Hepatocyte (in vitro differentiated cells): ENCODE measurements around the gene DBX1. TPM values are rescaled to one million over a fixed set of nuclear protein-coding genes. Genes with fewer than 3 reads are reported as not detected.

Source experiments
- DNase-seq: peaks from one replicate; pipeline ENCODE4 v3.0.0-alpha.2; 2016; ENCODE audit warnings: low spot score
- H2AFZ ChIP-seq: fragments of 200-600 bp; sonication (generic); 2 replicates; pipeline ENCODE4 v1.6.0; 2016; ENCODE audit warnings: antibody characterized with exemption, mild to moderate bottlenecking
- H3K27ac ChIP-seq: fragments of 200-600 bp; sonication (generic); 2 replicates; pipeline ENCODE4 v1.5.1; 2016; ENCODE audit warnings: mild to moderate bottlenecking
- H3K27me3 ChIP-seq: fragments of 200-600 bp; sonication (generic); 2 replicates; pipeline ENCODE4 v1.6.1; 2016
- H3K36me3 ChIP-seq: fragments of 200-600 bp; sonication (generic); replicated peaks from 2 replicates; pipeline ENCODE4 v1.5.1; 2016; ENCODE audit warnings: low read depth; ENCODE audit not compliant: insufficient read depth
- H3K4me1 ChIP-seq: fragments of 200-600 bp; sonication (generic); 2 replicates; pipeline ENCODE4 v1.5.1; 2016; ENCODE audit warnings: mild to moderate bottlenecking, moderate library complexity; ENCODE audit not compliant: insufficient read depth
- H3K4me2 ChIP-seq: fragments of 200-600 bp; sonication (generic); 2 replicates; pipeline ENCODE4 v1.6.0; 2016
- H3K4me3 ChIP-seq: fragments of 200-600 bp; sonication (generic); 2 replicates; pipeline ENCODE4 v1.5.1; 2016; ENCODE audit warnings: mild to moderate bottlenecking
- H3K79me2 ChIP-seq: fragments of 200-600 bp; sonication (generic); 2 replicates; pipeline ENCODE4 v1.6.0; 2017; ENCODE audit warnings: mild to moderate bottlenecking
- H3K9me2 ChIP-seq: fragments of 200-600 bp; sonication (generic); replicated peaks from 2 replicates; pipeline ENCODE4 v1.6.0; 2017; ENCODE audit warnings: mild to moderate bottlenecking; ENCODE audit not compliant: insufficient read depth
- H3K9me3 ChIP-seq: fragments of 200-600 bp; sonication (generic); 2 replicates; pipeline ENCODE4 v1.5.1; 2016; ENCODE audit warnings: low read depth, mild to moderate bottlenecking
- H4K20me1 ChIP-seq: fragments of 200-600 bp; sonication (generic); 2 replicates; pipeline ENCODE4 v1.6.0; 2016; ENCODE audit warnings: mild to moderate bottlenecking; ENCODE audit not compliant: insufficient read depth, poor library complexity, severe bottlenecking
- EZH2 ChIP-seq: fragments of 200-600 bp; sonication (generic); IDR thresholded peaks from 2 replicates; pipeline ENCODE4 v1.6.1; 2016; ENCODE audit warnings: antibody characterized with exemption, mild to moderate bottlenecking, borderline replicate concordance
- EZH2phosphoT487 ChIP-seq: fragments of 200-600 bp; sonication (generic); IDR thresholded peaks from one replicate; pipeline ENCODE4 v1.6.1; 2018; ENCODE audit warnings: antibody characterized with exemption, mild to moderate bottlenecking, low read depth, moderate library complexity; ENCODE audit not compliant: unreplicated experiment, severe bottlenecking
- WGBS: methylation state at CpG from one replicate; pipeline ENCODE4 v1.1.6; 2016; ENCODE audit warnings: low lambda C conversion rate; ENCODE audit errors: missing lambda C conversion rate; 5-methylcytosine and 5-hydroxymethylcytosine counted together
- polyA plus RNA-seq: library from polyadenylated mRNA; unstranded; fragments of >200 nt; fragmentation: Nextera tagmentation; extraction: Ambion mirVana; gene quantifications from 2 replicates; pipeline ENCODE4 v1.2.1, GENCODE V29; 2016
- total RNA-seq: library from RNA; depleted of rRNA; stranded (reverse); fragments of >200 nt; gene quantifications from 2 replicates; pipeline ENCODE4 v1.2.3, GENCODE V29; 2014
- TF ChIP-seq, protein P1 (sequence below): fragments of 200-600 bp; sonication (generic); IDR thresholded peaks from 2 replicates; pipeline ENCODE4 v1.5.1; 2016; ENCODE audit warnings: antibody characterized with exemption, mild to moderate bottlenecking; ENCODE audit not compliant: poor library complexity

Gene DBX1
- total and polyA plus RNA-seq, 2 experiments from 2014 or later, result not detected

DNA sequence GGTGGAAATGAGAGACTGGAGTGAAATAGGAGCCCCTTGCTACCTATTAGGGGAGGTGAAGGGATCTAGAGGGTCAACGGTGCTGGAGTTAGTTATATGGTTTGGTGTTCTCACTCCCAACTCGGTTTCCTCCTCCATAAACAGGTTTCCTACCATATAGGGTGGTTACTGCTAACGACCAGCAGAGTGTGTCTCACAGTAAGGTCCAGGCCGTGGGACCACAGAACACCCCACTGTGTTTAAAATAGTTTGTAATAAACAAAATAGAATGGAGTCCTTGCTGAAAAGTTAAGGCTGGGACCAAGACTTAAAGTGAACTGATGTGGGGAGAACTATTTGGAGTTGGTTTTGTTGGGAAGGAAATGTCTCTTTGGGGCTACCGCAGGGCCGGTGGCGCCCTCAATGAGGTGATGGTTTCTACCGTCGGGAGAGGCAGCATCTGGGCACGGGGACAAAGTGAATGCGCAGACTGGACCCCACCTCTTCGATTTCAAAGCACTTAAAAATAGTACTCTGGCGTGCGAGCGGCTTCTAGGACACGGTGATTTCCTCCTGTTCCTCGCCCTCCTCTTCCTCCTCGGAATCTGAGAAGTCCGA lies 4.5 kb downstream of the DBX1 start:
- Histone ChIP-seq H3K4me3 (no peak overlapping the region), H3K9me2 (no peaks in the 10 kb centered on the region), H3K4me2 (peak overlapping the region; percentile 82), H3K27me3 (peaks cover 77% of the 10 kb centered on the region), H3K4me1 (no peaks in the 10 kb centered on the region), H3K36me3 (no peaks in the 10 kb centered on the region), H2AFZ (no peak overlapping the region), H3K79me2 (no peaks in the 10 kb centered on the region), H3K27ac (no peak overlapping the region), H3K9me3 (no peaks in the 10 kb centered on the region), H4K20me1 (no peaks in the 10 kb centered on the region)
- 9% methylated on average over 14 of the region's 19 CpGs for WGBS
- no peak for DNase-seq
- TF ChIP-seq EZH2phosphoT487, result peak; percentile 43
- TF ChIP-seq EZH2, result no peak
- TF ChIP-seq, protein P1, sequence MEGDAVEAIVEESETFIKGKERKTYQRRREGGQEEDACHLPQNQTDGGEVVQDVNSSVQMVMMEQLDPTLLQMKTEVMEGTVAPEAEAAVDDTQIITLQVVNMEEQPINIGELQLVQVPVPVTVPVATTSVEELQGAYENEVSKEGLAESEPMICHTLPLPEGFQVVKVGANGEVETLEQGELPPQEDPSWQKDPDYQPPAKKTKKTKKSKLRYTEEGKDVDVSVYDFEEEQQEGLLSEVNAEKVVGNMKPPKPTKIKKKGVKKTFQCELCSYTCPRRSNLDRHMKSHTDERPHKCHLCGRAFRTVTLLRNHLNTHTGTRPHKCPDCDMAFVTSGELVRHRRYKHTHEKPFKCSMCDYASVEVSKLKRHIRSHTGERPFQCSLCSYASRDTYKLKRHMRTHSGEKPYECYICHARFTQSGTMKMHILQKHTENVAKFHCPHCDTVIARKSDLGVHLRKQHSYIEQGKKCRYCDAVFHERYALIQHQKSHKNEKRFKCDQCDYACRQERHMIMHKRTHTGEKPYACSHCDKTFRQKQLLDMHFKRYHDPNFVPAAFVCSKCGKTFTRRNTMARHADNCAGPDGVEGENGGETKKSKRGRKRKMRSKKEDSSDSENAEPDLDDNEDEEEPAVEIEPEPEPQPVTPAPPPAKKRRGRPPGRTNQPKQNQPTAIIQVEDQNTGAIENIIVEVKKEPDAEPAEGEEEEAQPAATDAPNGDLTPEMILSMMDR, result no peak

- no peaks in the 10 kb centered on the region for H3K4me1 ChIP-seq
- H3K27me3 ChIP-seq, result peaks cover 63% of the 10 kb centered on the region
- no peaks in the 10 kb centered on the region for H3K36me3 ChIP-seq
- H2AFZ ChIP-seq, result no peak overlapping the region
- H3K4me2 ChIP-seq, result no peak overlapping the region
- H3K27ac ChIP-seq, result no peak overlapping the region
- no peaks in the 10 kb centered on the region for H3K9me3 ChIP-seq
- 84% methylated on average over 1 of the region's 1 CpG for WGBS
- TF ChIP-seq EZH2, result no peak
- TF ChIP-seq, protein P1, result no peak
- no peak for TF ChIP-seq EZH2phosphoT487
- H3K9me2 ChIP-seq, result no peaks in the 10 kb centered on the region
- no peaks in the 10 kb centered on the region for H4K20me1 ChIP-seq
- DNase-seq, result no peak
- H3K4me3 ChIP-seq, result no peak overlapping the region
- H3K79me2 ChIP-seq, result no peaks in the 10 kb centered on the region
Observed at GRCh38 chr11:20154381-20154780, 5.9 kb downstream of the DBX1 start.

- Histone ChIP-seq H3K9me3 (no peaks in the 10 kb centered on the region), H4K20me1 (no peaks in the 10 kb centered on the region), H3K36me3 (no peaks in the 10 kb centered on the region), H3K4me2 (no peak overlapping the region), H3K27ac (no peak overlapping the region), H3K79me2 (no peaks in the 10 kb centered on the region), H3K4me3 (no peak overlapping the region), H3K4me1 (no peaks in the 10 kb centered on the region), H3K9me2 (no peaks in the 10 kb centered on the region), H3K27me3 (peaks cover 9% of the 10 kb centered on the region), H2AFZ (no peak overlapping the region)
- WGBS, result 84% methylated on average over 4 of the region's 4 CpGs
- no peak for DNase-seq
- TF ChIP-seq EZH2 (no peak), EZH2phosphoT487 (no peak)
- TF ChIP-seq, protein P1, result no peak
Observed at GRCh38 chr11:20138707-20139106, 21.6 kb downstream of the DBX1 start.

- no peak for DNase-seq
- Histone ChIP-seq H3K27ac (no peak overlapping the region), H3K9me2 (no peaks in the 10 kb centered on the region), H3K9me3 (no peaks in the 10 kb centered on the region), H3K36me3 (no peaks in the 10 kb centered on the region), H3K4me1 (no peaks in the 10 kb centered on the region), H3K79me2 (no peaks in the 10 kb centered on the region), H4K20me1 (no peaks in the 10 kb centered on the region), H3K4me2 (no peak overlapping the region), H3K27me3 (peaks cover 4% of the 10 kb centered on the region), H2AFZ (no peak overlapping the region), H3K4me3 (no peak overlapping the region)
- TF ChIP-seq EZH2, result no peak
Observed at GRCh38 chr11:20137637-20138036, 22.6 kb downstream of the DBX1 start.
